HUES48 (cell line): Measurements from ENCODE around the gene GTPBP4.

ENCODE experiments used
- H3K27ac ChIP-seq: one replicate; pipeline ENCODE4 v1.7.0; 2013; ENCODE audit warnings: low read depth, low read length, inconsistent platforms
- H3K27me3 ChIP-seq: 2 replicates; pipeline ENCODE4 v1.6.1; 2013; ENCODE audit warnings: mild to moderate bottlenecking, low read length; ENCODE audit not compliant: control insufficient read depth, insufficient read depth
- H3K36me3 ChIP-seq: 2 replicates; pipeline ENCODE4 v1.6.1; 2013; ENCODE audit warnings: low read length; ENCODE audit not compliant: control insufficient read depth, insufficient read depth
- H3K4me1 ChIP-seq: 2 replicates; pipeline ENCODE4 v1.6.1; 2013; ENCODE audit warnings: mild to moderate bottlenecking, low read length; ENCODE audit not compliant: control insufficient read depth, insufficient read depth
- H3K4me3 ChIP-seq: 2 replicates; pipeline ENCODE4 v1.5.1; 2013; ENCODE audit warnings: mild to moderate bottlenecking, low read depth, low read length
- H3K9ac ChIP-seq: 2 replicates; pipeline ENCODE4 v1.6.1; 2013; ENCODE audit warnings: mild to moderate bottlenecking, low read depth, low read length, moderate library complexity
- H3K9me3 ChIP-seq: 2 replicates; pipeline ENCODE4 v1.6.1; 2013; ENCODE audit warnings: low read length; ENCODE audit not compliant: control insufficient read depth, insufficient read depth

The GTPBP4 gene

GRCh38 chr10:980468-981093 lies 7.7 kb upstream of the GTPBP4 start:
- no peak overlapping the region for H3K4me3 ChIP-seq
- peaks cover 28% of the 10 kb centered on the region for H3K9me3 ChIP-seq
- H3K27ac ChIP-seq, result no peak overlapping the region
- peaks cover 3% of the 10 kb centered on the region; the same call in 1 of the 2 replicates for H3K36me3 ChIP-seq
- H3K4me1 ChIP-seq, result no peaks in the 10 kb centered on the region
- no peak overlapping the region for H3K9ac ChIP-seq
- H3K27me3 ChIP-seq, result no peaks in the 10 kb centered on the region

GRCh38 chr10:983401-983800 lies 4.8 kb upstream of the GTPBP4 start:
- H3K9ac ChIP-seq, result no peak overlapping the region
- H3K36me3 ChIP-seq, result peaks cover 3% of the 10 kb centered on the region; the same call in 1 of the 2 replicates
- H3K9me3 ChIP-seq, result peaks cover 28% of the 10 kb centered on the region
- H3K27me3 ChIP-seq, result no peaks in the 10 kb centered on the region
- H3K4me3 ChIP-seq, result no peak overlapping the region
- no peak overlapping the region for H3K27ac ChIP-seq
- peaks cover 7% of the 10 kb centered on the region for H3K4me1 ChIP-seq

DNA sequence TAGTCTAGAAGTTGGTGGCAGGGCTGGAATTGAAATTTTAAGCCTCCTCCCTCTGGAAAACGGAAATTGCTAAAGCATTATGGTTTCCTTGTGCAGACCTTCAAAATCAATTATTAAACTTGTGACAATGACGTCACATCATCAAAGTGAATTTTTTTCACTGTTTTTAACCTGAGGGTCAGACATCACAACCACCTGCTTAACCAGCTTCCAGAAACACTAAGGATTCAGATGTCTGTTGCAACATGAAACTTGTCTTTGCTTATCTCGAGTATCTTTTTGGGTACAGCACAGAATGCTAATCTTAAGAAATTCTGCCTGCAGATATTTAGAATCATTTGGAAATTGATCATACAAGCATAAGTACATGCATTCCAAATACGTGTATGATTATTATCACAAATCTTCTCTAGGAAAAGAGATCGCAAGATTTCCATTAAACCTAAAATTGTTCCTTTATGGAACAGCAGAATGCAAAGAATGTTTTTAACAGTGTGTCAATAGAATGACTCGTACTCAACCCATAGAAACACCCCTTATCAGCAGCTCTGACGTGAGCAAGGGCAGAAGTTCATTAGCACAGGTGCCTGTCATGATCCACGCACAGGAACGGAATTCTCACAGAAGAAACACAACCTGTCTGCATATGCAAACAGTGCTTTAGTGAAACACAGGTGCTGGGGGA lies 4.1 kb upstream of the GTPBP4 start:
- H3K9ac ChIP-seq, result no peak overlapping the region
- no peak overlapping the region for H3K4me3 ChIP-seq
- peaks cover 21% of the 10 kb centered on the region for H3K9me3 ChIP-seq
- no peaks in the 10 kb centered on the region for H3K27me3 ChIP-seq
- H3K36me3 ChIP-seq, result peaks cover 3% of the 10 kb centered on the region; the same call in 1 of the 2 replicates
- peaks cover 7% of the 10 kb centered on the region for H3K4me1 ChIP-seq
- no peak overlapping the region for H3K27ac ChIP-seq

DNA sequence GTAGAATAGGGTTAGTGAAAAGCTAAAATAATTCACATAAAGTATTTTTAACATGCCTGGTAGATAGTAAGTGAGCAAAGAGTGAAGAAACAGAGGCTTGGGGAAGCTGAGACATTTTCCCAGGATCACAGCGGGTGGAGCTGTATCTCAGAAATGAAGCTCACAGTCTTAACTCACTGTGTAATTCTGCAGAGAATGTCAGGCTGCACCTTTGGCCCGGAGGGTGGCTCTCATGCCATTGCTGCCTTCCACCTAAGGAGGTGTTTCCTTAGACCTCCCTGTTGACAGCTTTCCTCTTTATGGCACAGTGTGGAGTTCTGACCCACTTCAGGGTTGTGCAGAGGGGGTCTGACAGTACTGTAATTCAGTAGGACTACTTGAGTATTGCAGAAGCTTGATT lies 2.9 kb upstream of the GTPBP4 start:
- H3K4me1 ChIP-seq, result peaks cover 10% of the 10 kb centered on the region

DNA sequence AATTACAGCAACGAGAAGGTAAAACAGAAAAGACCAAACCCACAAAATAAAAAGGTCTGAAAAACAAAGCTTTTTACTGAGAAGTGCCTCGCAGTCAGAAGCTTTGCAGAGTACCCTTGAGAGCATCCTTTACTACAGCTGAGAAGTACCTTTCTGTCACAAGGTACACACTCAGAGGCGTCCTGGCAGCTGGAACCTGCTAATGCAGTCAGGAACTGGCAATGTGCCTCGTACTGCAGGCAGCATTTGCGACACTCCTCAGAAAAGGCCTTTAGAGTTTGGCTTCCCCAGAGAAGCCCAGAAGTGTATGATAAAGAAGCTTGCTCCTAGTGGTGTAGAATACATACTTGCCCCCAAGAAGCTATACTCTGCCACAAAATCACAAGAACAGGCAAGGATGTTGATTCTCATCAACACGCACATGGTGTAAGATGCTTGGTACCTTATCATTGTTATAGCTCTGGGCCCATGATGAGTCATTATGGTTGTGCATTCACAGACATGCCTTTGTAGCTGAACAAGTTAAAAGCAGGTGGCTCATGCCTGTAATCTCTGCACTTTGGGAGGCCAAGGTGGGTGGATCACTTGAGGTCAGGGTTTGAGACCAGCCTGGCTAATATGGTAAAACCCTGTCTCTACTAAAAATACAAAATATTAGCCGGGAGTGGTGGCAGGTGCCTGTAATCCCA lies 2.0 kb upstream of the GTPBP4 start:
- peak overlapping the region; percentile 17 for H3K27ac ChIP-seq
- H3K27me3 ChIP-seq, result no peaks in the 10 kb centered on the region
- no peak overlapping the region for H3K4me3 ChIP-seq
- 0 out of 2 replicates have a peak, but pooled peaks cover 2% of the 10 kb centered on the region for H3K9me3 ChIP-seq
- H3K9ac ChIP-seq, result no peak overlapping the region
- peaks cover 10% of the 10 kb centered on the region for H3K4me1 ChIP-seq
- H3K36me3 ChIP-seq, result peaks cover 14% of the 10 kb centered on the region

More for the DNA sequence above, 2.9 kb upstream of the GTPBP4 start:
- no peak overlapping the region for H3K9ac ChIP-seq
- H3K9me3 ChIP-seq, result peaks cover 11% of the 10 kb centered on the region
- H3K36me3 ChIP-seq, result peaks cover 7% of the 10 kb centered on the region; the same call in 1 of the 2 replicates
- H3K4me3 ChIP-seq, result no peak overlapping the region
- no peak overlapping the region for H3K27ac ChIP-seq
- H3K27me3 ChIP-seq, result no peaks in the 10 kb centered on the region

DNA sequence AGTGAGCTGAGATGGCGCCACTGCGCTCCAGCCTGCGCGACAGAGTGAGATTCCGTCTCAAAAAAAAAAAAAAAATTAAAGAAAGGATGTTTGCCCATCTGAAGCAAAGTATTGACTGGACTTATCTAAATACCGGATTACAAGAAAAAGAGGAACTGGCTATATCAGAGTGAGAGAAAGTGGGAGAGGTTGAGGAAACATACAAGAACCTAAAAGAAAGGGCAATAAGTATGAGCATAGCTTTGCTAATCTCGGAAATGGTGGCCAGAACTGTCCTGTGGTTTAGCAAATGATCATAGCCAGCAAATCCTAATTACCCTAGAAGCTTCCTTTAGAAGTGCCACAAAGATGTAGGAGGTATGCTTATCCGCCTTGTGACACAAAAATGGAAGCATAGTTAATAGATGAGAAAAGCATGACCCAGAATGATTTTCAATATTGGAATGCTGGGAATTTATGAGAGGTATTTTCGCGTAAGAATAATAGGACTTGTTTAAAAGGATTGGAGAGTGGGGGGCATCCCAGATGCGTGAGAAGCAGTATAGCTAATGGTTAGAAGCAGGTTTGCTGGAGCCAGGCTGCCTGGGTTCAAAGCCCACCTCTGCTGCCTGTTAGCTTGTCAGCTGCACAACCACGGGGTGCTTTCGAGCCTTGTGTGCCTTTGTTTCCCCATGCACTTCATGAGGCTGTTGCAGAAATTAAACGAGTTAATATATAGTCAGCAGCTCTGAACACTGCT lies 1.2 kb upstream of the GTPBP4 start:
- H3K36me3 ChIP-seq, result peaks cover 14% of the 10 kb centered on the region
- H3K9ac ChIP-seq, result peak overlapping the region; percentile 97
- no peaks in the 10 kb centered on the region for H3K9me3 ChIP-seq
- H3K4me3 ChIP-seq, result peak overlapping the region; percentile 85
- H3K27ac ChIP-seq, result peak overlapping the region; percentile 96
- peaks cover 10% of the 10 kb centered on the region for H3K4me1 ChIP-seq
- H3K27me3 ChIP-seq, result no peaks in the 10 kb centered on the region

- Histone ChIP-seq H3K27me3 (no peaks in the 10 kb centered on the region), H3K36me3 (peaks cover 17% of the 10 kb centered on the region), H3K9ac (peak overlapping the region; percentile 97), H3K4me1 (peaks cover 10% of the 10 kb centered on the region), H3K4me3 (peak overlapping the region; percentile 85), H3K27ac (peak overlapping the region; percentile 96), H3K9me3 (no peaks in the 10 kb centered on the region)
Measured at GRCh38 chr10:987620-987869, 689 bp upstream of the GTPBP4 start.

- Histone ChIP-seq H3K9me3 (no peaks in the 10 kb centered on the region), H3K36me3 (peaks cover 30% of the 10 kb centered on the region), H3K27me3 (no peaks in the 10 kb centered on the region), H3K4me3 (peak overlapping the region; percentile 85), H3K27ac (peak overlapping the region; percentile 96), H3K4me1 (peaks cover 10% of the 10 kb centered on the region), H3K9ac (peak overlapping the region; percentile 97)
Measured at GRCh38 chr10:988667-989545, 672 bp downstream of the GTPBP4 start.

DNA sequence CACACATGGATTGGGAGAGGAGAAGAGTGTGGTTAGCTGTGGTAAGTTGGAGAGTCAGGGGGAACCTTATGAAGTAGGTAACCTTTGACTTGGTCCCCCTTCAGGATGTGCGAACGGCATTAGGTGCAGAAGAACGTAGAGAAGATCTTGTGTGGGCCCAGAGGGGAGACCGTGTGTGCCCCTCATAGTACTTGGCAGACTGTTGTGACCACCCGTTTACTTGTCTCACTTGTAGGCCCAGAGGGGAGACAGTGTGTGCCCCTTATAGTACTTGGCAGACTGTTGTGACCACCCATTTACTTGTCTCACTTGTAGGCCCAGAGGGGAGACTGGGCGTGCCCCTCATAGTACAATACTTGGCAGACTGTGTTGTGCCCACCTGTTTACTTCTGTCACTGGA lies 2.6 kb downstream of the GTPBP4 start:
- H3K36me3 ChIP-seq, result peaks cover 46% of the 10 kb centered on the region
- H3K9me3 ChIP-seq, result no peaks in the 10 kb centered on the region
- H3K4me3 ChIP-seq, result no peak overlapping the region
- H3K27me3 ChIP-seq, result no peaks in the 10 kb centered on the region
- H3K27ac ChIP-seq, result no peak overlapping the region
- no peak overlapping the region for H3K9ac ChIP-seq
- H3K4me1 ChIP-seq, result peaks cover 10% of the 10 kb centered on the region

GRCh38 chr10:992467-992866 lies 4.2 kb downstream of the GTPBP4 start:
- H3K9me3 ChIP-seq, result no peaks in the 10 kb centered on the region
- no peak overlapping the region for H3K27ac ChIP-seq
- H3K4me1 ChIP-seq, result peaks cover 4% of the 10 kb centered on the region
- H3K27me3 ChIP-seq, result no peaks in the 10 kb centered on the region
- H3K9ac ChIP-seq, result no peak overlapping the region
- peaks cover 63% of the 10 kb centered on the region for H3K36me3 ChIP-seq
- no peak overlapping the region for H3K4me3 ChIP-seq
